Measurements from ENCODE around the gene CRYGA. TPM values are rescaled to one million over a fixed set of nuclear protein-coding genes. Genes with fewer than 3 reads are reported as not detected.

CRYGA gene
- total and polyA plus RNA-seq, 8 donors = not detected

GRCh38 chr2:208134928-208135586, 28.3 kb downstream of the CRYGA start:
- no peak overlapping the region for H3K27ac ChIP-seq
- DNase-seq = no peak
- ATAC-seq = peak; percentile 21
- no peak overlapping the region for H3K4me3 ChIP-seq
- intact Hi-C loops (cut with DNase I) = no loop called here
- H3K9me3 ChIP-seq = peaks cover 0 to 6% of the 10 kb centered on the region in 2 donors
- H3K36me3 ChIP-seq = no peaks in the 10 kb centered on the region
- no peaks in the 10 kb centered on the region for H3K27me3 ChIP-seq
- TF ChIP-seq CTCF (IDR thresholded peaks at IDR 0.05) = no peak
- no peaks in the 10 kb centered on the region for H3K4me1 ChIP-seq

- no peak for TF ChIP-seq CTCF (IDR thresholded peaks at IDR 0.05)
- intact Hi-C loops (cut with DNase I) = no loop called here
These were observed 32.7 kb downstream of the CRYGA start for GRCh38 chr2:208130712-208131110.

GRCh38 chr2:208129744-208130711, 33.4 kb downstream of the CRYGA start, which contains the start of gene CRYGC:
CRYGC (minus strand) TSS chr2:208129828; CDS start chr2:208129792, 36 bp downstream.
- ATAC-seq = no peak
- TF ChIP-seq CTCF (IDR thresholded peaks at IDR 0.05) = no peak
- intact Hi-C loops (cut with DNase I) = no loop called here

More at GRCh38 chr2:208130712-208131110, 32.7 kb downstream of the CRYGA start:
- Histone ChIP-seq H3K9me3 (no peaks in the 10 kb centered on the region), H3K27me3 (peaks cover 0 to 4% of the 10 kb centered on the region in 2 donors), H3K36me3 (no peaks in the 10 kb centered on the region), H3K4me3 (no peak overlapping the region), H3K4me1 (no peaks in the 10 kb centered on the region), H3K27ac (no peak overlapping the region)
- ATAC-seq (no peak), DNase-seq (no peak)

GRCh38 chr2:208128136-208128535, 35.3 kb downstream of the CRYGA start:
- ATAC-seq (no peak), DNase-seq (no peak)
- Histone ChIP-seq H3K4me3 (no peak overlapping the region), H3K36me3 (no peaks in the 10 kb centered on the region), H3K27ac (no peak overlapping the region), H3K9me3 (no peaks in the 10 kb centered on the region), H3K4me1 (peaks cover 0 to 11% of the 10 kb centered on the region in 2 donors), H3K27me3 (peaks cover 16 to 26% of the 10 kb centered on the region in 2 donors)
- no peak for TF ChIP-seq CTCF (IDR thresholded peaks at IDR 0.05)
- intact Hi-C loops (cut with DNase I) = no loop called here

More at GRCh38 chr2:208129744-208130711, 33.4 kb downstream of the CRYGA start, which contains the start of gene CRYGC:
- Histone ChIP-seq H3K27ac (no peak within 1 kb of the TSS), H3K9me3 (no peaks in the 10 kb centered on the region), H3K4me1 (no peaks in the 10 kb centered on the region), H3K27me3 (peaks cover 0 to 9% of the 10 kb centered on the region in 2 donors), H3K4me3 (no peak within 1 kb of the TSS), H3K36me3 (no peaks in the 10 kb centered on the region)
- DNase-seq = no peak

- Histone ChIP-seq H3K9me3 (no peaks in the 10 kb centered on the region), H3K27ac (no peak overlapping the region), H3K4me3 (no peak overlapping the region), H3K36me3 (no peaks in the 10 kb centered on the region), H3K4me1 (peaks cover 0 to 11% of the 10 kb centered on the region in 2 donors), H3K27me3 (peaks cover 16 to 32% of the 10 kb centered on the region in 2 donors)
- no peak for TF ChIP-seq CTCF (IDR thresholded peaks at IDR 0.05)
- no peak for DNase-seq
- intact Hi-C loops (cut with DNase I) = no loop called here
- no peak for ATAC-seq
These were observed 36.3 kb downstream of the CRYGA start for GRCh38 chr2:208127090-208127489.

Data from left lung (tissue), 10 donors.